ENCODE data around the gene ITGA5. TPM values are rescaled to one million over a fixed set of nuclear protein-coding genes. Genes with fewer than 3 reads are reported as not detected.

ITGA5 gene
- total RNA-seq, 6 experiments from 2014 or later: 261 to 355 (median 329) TPM

- peak; percentile 13; the same call in 1 of the 2 replicates for TF ChIP-seq CTCF (IDR thresholded peaks at IDR 0.05)
- Mint-ChIP-seq H3K9me3 (no peaks in the 10 kb centered on the region), H3K27me3 (ENCODE audit: insufficient read depth) (peaks cover 3% of the 10 kb centered on the region), H3K27ac (no peak overlapping the region), H3K4me1 (ENCODE audit: low read depth) (peaks cover 44% of the 10 kb centered on the region), H3K4me3 (no peak overlapping the region), H3K36me3 (ENCODE audit: low read depth) (peaks cover 13% of the 10 kb centered on the region)
- DNase-seq: no peak
These were observed 28.2 kb downstream of the ITGA5 start for GRCh38 chr12:54390668-54391551.

GRCh38 chr12:54390176-54390667 lies 28.8 kb downstream of the ITGA5 start:
- Mint-ChIP-seq H3K4me1 (ENCODE audit: low read depth) (peaks cover 46% of the 10 kb centered on the region), H3K36me3 (ENCODE audit: low read depth) (peaks cover 13% of the 10 kb centered on the region), H3K27me3 (ENCODE audit: insufficient read depth) (peaks cover 3% of the 10 kb centered on the region), H3K9me3 (no peaks in the 10 kb centered on the region), H3K4me3 (no peak overlapping the region), H3K27ac (no peak overlapping the region)
- no peak for TF ChIP-seq CTCF (IDR thresholded peaks at IDR 0.05)
- no peak for DNase-seq

- Mint-ChIP-seq H3K4me1 (ENCODE audit: low read depth) (peaks cover 47% of the 10 kb centered on the region), H3K27ac (no peak overlapping the region), H3K27me3 (ENCODE audit: insufficient read depth) (peaks cover 3% of the 10 kb centered on the region), H3K9me3 (no peaks in the 10 kb centered on the region), H3K36me3 (ENCODE audit: low read depth) (peaks cover 8% of the 10 kb centered on the region), H3K4me3 (no peak overlapping the region; the same call in 1 of the 2 replicates)
- no peak for TF ChIP-seq CTCF (IDR thresholded peaks at IDR 0.05)
- no peak for DNase-seq
These were observed 29.4 kb downstream of the ITGA5 start for GRCh38 chr12:54389607-54390175.

GRCh38 chr12:54389134-54389508 lies 29.9 kb downstream of the ITGA5 start:
- Mint-ChIP-seq H3K27me3 (ENCODE audit: insufficient read depth) (peaks cover 3% of the 10 kb centered on the region), H3K27ac (no peak overlapping the region), H3K36me3 (ENCODE audit: low read depth) (peaks cover 2% of the 10 kb centered on the region; the same call in 1 of the 2 replicates), H3K9me3 (no peaks in the 10 kb centered on the region), H3K4me3 (no peak overlapping the region), H3K4me1 (ENCODE audit: low read depth) (peaks cover 47% of the 10 kb centered on the region)
- TF ChIP-seq CTCF (IDR thresholded peaks at IDR 0.05): no peak
- DNase-seq: no peak

- no peaks in the 10 kb centered on the region for H3K36me3 Mint-ChIP-seq (ENCODE audit: low read depth)
These were observed 30.6 kb downstream of the ITGA5 start for GRCh38 chr12:54388237-54389133.

More at GRCh38 chr12:54388237-54389133, 30.6 kb downstream of the ITGA5 start:
- Mint-ChIP-seq H3K27me3 (ENCODE audit: insufficient read depth) (peaks cover 3% of the 10 kb centered on the region), H3K4me1 (ENCODE audit: low read depth) (peaks cover 51% of the 10 kb centered on the region), H3K9me3 (no peaks in the 10 kb centered on the region), H3K4me3 (no peak overlapping the region), H3K27ac (peak overlapping the region; percentile 48)
- no peak for TF ChIP-seq CTCF (IDR thresholded peaks at IDR 0.05)
- no peak for DNase-seq
